COLO829 (cell line): ENCODE results near the gene CCNJL.

ENCODE experiments used
- DNase-seq: peaks from one replicate; pipeline ENCODE4 v3.0.0; 2012; ENCODE audit warnings: low spot score

CCNJL gene

DNA sequence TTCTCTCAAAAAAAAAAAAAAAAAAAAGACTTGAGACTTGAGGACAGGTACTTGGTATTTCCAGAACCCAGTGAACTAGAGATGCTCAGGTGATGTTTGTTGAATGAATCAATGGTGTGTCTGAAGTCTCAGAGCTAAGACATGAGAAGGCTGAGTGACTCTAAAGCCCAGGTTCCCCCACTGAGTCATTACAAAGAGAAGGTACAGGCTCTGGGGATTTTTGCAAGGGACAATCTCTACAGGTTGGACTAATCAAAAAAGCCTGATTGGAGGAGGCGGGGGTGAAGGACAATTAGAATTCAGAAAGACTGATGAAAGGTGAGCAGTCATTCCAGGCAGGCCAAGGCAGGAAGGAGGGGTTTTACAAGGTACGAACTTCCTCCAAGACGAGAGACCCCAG is 91.3 kb downstream of the CCNJL start:
- DNase-seq = no peak

DNA sequence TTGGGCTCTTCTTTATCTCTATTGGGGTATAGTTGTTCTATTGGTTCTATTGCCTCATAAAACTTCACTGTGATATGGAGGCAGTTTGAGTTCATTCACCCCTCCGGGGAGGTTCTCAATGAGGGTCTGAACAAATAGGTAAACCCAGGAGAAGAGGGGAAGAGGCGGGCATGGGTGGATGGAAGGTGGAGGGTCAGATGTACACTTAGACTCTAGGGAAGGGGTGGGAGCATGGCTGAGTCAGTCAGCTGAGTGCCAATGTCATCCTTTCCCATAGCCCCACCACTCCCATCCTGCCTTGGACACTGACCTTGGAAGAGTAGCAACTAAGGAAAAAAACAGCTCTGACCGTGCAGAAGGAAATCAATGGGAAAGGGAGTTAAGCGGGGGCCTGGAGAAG is 93.0 kb downstream of the CCNJL start:
- no peak for DNase-seq

DNA sequence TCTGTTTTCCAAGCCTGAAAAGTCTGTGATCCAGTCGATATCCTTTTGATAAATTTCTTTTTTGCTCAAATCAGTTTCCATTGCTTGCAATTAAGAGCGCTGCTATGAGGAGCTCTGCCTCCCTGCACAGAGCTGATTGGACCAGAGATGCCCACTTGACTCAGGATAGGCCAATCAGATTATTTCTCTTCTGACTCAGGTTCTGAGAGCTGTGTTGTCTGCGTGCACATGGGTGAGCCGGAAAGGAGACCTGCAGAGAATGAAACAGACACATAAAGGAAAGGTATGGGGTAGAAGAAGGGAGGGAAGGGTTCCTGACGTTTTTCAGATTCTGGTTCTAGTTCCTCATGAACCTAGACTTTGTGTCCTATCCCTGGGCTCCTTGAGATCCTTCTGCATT is 98.8 kb downstream of the CCNJL start:
- no peak for DNase-seq

GRCh38 chr5:160211352-160211751 is 101.0 kb downstream of the CCNJL start:
- no peak for DNase-seq

GRCh38 chr5:160210606-160211005 is 101.8 kb downstream of the CCNJL start:
- no peak for DNase-seq

GRCh38 chr5:160209917-160210316 is 102.4 kb downstream of the CCNJL start:
- no peak for DNase-seq

GRCh38 chr5:160207061-160207460 is 105.3 kb downstream of the CCNJL start:
- DNase-seq = no peak
